ENCODE results near the gene EGFR.

The EGFR gene

DNA sequence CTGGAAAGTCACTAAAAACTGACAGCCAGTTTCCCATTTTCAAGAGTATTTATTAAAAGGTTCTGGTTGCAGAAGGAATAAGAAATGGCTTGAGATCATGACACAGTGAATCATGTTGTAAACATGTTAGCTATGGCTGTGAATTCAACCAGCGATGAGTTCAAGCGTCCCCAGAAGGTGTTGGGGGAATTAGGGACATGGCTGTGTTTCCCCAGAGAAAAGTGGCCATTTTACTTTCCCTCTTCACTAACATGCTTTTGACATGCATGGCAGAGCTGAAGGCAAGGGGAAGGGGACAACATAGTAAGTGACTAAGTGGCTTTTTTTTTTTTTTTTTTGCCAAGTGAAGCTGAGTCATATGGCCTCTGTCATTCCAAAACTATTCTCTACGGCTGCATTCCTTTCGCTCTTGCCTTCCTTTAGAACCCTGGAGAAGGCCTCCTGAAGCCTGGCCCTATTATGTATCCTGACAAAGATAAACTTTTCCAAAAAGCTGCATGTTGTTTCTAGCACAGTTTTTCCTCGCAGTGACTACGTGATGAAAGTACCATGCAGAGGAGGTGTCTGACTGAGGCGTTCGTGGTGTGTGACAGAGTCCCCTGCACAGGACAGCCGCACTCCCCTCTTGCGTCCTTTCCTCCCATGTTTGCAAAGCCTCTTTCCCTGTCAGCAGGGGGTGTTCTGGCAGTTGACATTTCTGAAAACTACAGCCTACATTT lies 46.9 kb downstream of the EGFR start:
- no peak for DNase-seq

DNA sequence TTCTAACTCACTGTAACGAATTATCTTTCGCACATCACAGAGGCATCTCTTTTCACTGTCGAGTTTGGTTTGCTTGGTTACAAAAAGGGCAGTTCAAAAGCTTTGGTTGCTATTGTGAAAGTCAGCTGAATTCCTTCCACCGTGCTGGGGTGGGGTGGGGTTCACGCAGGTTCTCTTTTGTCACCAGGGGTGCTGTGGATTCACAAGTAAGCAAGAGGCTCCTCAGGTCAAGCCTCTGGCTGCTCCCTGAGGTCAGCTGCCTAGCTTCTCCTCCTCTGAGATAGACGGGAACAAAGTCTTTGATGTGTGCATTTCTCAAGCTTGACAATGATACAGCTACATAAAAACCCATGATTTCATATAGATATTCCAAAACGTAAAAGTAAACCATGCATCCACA lies 47.7 kb downstream of the EGFR start:
- no peak for DNase-seq

DNA sequence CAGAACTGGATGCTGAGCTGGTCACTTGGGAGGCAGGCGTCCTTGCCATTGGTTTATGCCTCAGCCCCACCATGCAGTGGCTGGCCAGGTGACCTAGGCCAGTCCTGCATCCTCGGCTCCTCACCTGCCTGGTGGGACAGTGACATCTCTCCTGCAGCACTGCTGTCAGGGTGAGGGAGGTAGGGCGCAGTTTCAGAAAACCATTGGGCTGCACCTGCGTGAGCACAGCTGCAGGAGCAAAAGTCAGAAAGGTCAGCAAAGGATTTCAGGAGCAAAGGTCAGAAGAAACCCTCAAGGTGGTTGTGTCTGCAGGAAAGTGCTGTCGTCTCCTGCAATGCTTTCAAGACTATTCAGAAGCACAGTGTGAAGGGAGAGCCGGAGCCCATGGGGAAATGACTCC lies 48.1 kb downstream of the EGFR start:
- no peak for DNase-seq

DNA sequence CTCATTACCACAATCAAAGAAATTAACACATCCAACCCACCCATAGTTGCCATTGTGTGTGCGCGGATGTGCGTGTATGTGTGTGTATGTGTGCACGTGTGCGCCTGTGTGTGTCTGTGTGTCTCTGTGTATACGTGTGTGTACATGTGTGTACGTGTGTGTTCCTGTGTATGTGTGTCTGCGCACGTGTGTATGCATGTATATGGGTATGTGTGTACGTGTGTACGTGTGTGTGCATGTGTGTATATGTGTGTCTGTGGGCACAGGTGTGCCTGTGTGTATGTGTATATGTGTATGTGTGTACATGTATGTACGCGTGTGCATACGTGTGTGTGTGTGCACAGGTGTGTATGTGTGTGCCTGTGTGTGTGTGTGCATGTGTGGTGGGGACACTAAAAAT lies 48.9 kb downstream of the EGFR start:
- DNase-seq, result no peak

DNA sequence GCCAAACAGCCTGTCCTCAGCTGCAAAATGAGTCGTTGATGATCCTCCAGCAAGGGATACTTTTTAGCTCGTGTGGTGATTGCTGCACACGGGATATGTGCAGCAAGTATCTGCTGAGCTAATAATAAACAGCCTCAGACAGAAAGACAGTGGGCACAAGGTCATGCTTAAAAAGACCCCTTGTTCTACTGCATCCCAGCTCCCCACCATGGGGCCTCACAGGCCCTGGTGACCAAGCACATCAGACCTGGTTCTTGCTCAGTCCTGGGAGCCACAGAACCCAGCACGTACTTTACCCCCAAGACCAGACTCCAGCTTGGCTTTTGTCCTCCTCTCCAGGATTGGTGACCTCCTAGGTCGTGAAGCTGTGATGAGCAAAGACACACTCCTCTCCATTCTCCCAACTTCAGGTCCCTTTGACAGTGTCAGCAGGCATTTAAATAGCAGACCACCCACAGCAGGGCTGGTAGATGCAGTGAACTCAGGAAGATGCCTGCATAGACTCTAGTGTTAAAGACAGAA lies 50.5 kb downstream of the EGFR start:
- no peak for DNase-seq

DNA sequence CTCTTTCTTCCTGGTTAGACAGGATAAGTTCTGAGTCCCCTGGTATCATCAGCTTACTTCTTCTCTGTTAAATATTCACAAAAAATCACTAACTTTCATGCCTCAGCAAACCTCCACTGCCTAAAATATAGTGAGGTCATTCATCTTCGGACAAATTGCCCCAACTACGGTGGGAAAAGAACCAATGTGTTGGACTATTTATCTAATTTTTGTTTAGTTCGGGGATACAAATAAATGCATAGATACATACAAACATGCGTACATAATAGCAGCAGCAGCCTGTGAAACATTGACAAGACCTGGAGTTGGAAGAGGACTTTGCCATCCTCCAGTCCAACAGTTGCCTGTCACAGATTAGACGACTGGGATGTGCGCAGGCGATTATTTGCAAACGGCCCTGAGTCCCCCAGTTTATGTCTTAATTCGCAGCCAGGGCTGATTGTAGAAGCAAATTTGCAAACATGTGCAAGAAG lies 51.5 kb downstream of the EGFR start:
- no peak for DNase-seq

DNA sequence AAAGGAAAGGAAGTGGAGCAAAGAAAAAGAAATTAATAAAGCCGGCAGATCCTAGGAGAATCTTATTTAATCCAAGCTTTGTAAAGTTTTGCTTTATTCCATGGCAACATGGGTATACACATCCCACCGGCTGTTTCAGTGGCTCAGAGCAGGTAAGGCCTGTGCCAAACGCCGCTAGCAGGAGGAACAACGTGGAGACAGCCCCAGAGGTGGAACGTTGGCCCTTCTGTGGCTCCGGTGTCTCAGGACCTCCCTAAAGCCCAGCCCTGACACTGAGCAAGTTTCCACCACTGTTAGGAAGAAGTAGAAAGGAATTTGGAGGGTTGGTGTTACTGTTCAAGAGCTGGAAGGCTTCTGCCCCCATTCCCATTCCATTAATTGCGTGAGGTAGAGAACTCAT lies 52.0 kb downstream of the EGFR start:
- DNase-seq, result no peak

DNA sequence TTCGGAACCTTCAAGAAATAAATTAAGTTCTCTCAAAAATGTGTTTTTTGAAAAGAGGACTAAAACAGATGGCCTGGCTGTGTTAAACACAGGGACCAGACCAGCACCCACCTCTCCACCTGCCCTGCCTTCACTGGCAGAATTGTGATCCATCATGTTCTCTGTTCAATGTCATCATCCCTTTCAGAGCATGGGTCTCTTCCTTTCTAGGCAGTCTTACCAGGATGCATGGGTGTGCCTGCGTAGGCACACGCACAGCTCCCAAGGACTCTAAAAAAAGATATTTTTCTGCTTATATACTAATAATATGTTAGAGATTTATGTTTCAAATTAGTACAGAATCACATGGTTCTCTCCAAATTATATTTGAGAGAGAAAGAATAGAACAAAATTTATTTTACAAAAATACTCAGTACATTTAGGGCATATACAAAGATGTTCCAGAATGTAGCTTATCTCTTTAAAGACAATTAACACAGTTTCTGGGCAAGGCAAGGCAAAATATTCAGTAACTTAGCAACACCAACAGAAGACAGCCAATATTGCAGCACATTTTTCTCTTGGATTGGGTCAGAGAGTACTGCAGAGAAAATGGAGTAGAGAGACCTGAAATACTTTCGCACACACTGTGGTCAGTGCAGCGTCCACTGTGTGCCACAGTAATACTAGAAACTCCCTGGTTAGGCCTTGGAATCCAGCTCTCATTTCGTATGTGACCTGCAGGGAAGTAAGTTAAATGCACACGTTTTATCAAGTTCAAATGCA lies 52.8 kb downstream of the EGFR start:
- no peak for DNase-seq

DNA sequence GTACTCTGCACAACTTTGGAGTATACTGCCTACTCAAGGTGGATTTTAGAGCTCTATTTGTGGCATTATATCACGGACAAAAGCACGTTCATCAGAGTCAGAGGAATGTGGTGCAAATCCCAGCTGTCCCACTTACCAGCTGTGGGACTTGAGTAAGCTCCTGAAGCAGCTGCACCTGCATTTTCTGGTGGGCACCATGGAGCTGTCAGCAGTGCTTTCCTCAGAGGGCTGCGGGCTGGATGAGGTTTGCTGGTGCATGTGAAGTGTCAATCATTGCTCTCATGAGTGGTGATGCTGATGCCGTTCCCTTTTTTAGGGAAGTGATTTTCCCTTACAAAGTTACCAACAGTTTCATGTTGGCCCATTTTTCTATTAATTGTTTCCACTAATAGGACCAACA lies 53.4 kb downstream of the EGFR start:
- DNase-seq, result no peak

DNA sequence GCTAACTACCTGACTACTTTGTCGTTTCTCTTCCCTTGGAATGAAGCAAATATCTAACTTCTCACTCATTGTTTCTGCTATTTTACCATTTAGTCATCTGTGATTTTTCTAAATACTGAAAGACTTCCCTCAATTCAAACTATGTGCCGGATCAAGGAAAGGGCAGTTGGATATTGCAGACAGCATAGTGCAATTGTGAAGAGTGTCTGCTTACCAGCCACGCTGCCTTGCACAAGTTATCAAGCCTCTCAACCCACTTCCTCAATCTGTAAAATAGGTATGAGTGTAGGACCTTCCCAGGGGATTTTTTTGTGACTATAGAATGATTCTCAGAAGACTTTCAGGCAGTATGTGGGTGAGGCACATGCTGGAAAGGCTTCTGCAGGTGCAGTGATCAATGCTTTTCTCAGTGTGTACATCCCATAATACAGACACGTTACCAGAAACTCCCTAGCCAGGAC lies 54.3 kb downstream of the EGFR start:
- DNase-seq, result no peak

DNA sequence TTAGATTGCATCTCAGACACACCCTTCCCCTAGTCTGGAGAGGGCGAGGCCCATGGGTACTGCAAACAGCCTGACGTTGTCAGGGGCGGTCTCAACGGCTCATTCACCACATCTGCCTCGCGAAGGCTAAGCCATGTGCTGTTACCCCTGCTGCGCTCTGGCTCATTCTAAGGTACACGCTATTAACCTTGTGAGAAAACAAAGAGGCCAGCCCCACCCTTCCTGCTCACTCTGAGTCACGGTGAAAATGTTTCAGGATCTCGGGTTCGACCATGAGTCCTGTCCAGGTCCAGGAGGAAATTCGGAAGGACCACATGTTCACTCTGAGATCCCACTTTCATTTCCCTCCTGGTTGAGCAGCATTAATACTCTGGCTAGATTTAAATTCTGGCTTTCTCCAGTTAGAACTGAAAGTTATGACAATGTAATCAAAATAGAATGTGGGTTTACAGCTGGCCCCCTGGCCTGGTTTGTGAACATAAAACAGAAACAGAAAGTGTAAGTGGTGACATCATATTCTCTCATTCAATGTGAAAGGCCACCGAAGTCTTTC lies 55.2 kb downstream of the EGFR start:
- peak; percentile 13 to 21 for DNase-seq

DNA sequence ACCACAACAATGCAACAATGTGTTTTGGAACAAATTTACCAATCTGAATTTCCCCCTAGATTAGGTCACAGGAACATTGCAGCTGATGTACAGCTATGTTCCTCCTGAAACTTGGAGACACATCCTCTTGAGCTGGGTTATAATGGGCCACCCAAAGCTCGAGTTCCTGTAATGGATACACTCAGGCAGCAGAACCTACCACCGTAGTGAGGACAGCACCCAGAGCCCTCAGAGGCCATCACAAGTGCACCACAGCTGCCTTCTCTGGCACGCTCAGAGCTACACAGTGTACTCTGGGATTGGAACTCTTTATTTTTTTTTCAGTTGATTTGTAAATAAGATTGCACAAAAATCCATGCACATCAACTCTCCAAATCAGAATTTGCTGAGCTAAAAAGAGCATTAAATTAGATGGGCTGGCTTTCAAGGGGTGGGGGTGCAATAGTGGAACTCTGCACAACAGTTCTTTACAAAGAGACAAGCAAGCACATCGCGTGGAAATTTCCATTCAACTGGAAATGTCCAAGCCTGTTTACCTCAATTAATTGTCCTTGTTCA lies 56.7 kb downstream of the EGFR start:
- DNase-seq, result no peak

DNA sequence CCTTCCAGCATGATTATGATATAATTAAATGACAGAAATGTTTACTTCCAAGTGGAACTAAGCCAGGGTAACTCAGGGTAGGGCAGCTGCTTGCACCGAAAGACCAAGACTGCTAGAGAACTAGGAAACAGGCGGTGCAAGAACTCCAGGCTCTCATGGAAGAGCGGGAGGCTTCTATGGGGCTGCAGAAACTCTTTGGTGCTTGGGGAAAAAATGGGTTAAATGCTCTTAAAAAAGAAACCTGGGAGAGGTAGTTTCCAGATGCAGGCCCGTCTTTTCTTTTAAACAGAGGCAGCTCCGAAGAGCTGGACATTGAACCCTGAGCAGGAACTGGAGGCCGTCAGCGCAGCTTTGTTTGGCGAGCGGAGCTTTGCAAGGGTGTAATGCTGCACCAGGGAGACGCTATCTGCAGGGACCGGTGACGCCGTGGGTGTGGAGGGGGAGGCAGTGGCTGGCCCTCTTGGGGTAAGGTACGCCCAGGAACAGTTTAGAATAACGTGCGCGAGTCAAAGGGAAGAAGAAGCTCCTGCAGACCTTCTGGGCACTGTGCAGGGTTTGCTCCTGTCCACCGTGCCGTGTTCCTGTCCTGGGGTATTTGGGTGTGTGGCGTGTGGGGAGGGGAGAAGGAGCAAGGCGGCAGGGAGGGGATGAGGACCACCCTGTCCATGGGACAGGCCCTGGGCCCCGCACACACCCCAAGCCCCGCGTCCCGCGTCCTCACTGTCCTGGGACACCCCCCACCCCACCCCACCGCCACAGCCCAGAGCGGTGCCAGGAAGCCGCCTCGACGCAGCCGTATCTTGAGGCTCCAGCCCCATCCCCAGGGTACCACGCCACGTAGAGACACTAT lies 59.0 kb downstream of the EGFR start:
- no peak for DNase-seq

DNA sequence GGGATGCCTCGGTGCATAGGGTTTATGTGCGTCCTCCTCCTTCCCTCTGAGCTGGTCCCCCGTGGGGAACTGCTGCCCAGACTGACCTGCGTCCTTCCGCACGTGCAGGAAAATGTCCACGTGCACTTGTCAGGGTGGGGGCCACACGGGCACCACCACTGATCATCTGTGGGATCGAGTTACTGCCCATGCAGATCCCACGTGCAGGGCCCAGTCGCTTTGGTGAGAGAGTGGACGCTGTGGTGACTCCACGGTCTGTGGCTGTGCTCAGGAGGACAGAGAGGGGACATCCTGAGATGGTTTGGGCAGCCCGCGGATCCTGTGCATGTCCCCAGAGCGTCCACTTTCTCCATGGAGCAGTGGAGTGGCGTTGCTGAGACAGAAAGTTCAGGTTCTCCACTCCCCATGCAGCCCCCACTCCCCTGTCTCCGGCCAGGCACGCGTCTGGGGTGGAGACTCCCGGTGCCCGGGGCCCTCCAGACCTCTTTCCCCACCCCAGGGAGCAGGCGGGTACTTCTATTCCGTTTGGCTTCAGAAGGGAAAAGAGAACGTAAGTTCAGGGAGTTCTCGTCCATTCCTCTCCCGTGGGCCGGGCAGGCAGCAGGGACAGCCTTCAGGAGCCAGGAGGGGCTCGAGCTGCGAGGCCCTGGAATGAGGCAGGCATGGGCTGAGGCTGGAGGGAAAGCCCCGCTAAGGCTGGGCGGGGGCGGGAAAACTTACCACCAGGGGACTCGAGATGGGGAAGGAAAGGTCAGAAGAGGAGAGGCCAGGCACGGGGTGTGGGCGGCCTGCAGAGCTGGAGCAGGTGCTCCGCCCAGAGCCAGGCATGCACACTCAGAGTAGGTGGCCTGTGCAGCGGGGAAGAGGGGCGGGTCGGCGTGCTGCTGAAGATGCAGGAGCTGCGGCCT lies 59.9 kb downstream of the EGFR start:
- DNase-seq, result no peak

DNA sequence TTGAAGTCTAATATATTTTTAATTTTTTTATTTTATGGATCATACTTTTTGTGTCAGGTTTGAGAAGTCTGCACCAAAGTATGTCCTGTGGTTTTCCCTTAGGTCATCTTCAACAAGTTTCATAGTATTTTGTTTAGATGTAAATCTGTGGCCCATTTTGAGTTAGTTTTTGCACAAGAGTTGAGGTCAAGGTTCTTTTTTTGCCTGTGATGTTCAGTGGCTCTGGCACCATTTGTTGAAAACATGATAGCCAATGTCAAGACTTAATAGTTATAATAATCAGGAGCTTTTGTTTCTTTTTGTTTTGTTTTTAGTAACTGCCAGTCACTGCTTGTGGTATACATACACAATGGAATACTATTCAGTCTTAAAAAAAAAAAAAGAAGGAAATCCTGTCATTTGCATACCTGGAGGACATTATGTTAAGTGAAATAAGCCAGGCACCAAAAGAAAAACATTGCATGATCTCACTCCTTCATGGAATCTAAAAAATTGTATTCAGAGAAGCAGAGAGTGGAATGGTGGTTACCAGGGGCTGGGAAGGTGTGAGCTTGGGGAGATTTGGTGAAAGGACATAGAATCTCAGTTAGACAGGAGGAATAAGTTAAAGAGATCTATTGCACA lies 61.3 kb downstream of the EGFR start:
- DNase-seq, result no peak

DNA sequence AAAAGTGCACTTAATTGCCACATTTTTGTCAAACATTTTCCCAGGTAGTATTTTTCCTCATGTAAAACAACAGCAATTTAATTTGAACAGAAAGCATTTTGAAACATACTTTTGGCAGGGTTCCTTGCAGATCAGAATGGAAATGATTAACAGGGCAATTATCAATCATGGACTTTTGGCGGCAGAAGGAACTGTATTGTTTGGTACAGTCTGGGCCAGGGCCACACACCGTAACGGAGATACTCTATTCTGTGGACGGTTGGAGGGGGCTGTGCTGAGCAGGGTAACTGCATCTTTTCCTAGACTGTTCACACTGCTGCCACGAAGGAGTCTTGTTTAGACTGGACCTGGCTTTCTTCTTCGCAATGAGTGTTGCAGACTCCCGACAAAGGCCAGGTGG lies 62.3 kb downstream of the EGFR start:
- DNase-seq, result no peak

DNA sequence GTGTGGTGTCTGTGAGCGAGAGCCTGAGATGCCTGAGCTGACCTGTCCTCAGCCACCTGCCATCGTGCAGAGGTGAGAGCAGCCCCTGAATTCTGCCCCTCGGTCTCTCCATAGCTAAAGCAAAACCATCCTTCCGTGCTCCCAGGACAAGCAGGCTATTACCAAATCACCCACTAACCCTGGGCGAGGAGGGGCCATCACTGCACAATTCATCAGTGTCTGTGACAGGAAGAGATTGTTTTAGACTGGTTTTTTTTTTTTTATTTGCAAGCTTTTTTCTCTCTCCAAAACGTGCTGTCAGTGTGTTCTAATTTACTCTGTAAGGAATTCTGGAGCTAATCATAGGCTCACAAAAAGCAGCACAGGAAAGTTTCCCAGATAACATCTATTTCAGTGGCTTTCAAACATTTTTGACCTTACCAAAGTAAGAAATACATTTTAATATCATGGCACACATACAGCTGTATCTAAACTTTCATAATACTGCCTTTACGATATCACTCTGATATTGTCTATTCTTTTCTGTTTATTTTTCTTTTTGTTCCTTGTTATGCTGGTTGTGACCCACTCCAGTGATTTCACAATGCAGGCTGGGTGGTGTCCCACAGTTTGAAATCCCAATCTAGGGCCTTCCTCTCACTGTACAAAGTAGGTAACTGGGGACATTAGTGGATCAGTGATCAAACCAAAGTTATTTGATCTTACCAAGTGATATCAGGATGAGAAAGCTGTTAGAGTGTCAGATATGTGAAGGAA lies 62.8 kb downstream of the EGFR start:
- DNase-seq, result no peak

DNA sequence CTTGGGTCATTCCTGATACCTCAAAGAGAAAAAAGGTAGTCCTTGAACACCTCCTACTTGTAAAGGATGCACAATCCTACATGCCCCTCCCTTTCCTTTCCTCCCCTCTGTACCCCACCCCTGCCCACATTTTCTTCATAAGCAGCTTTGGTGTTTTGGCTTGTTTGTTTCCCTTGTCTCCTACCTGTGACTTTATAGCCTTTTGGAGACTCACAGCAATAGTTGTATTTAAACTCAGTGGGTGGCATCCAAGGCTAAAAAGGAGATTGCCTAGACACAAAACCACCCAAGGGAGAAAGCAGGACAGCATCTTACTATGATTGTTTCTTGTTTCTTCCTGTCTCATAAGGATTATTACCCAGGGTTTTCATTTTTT lies 63.4 kb downstream of the EGFR start:
- no peak for DNase-seq

DNA sequence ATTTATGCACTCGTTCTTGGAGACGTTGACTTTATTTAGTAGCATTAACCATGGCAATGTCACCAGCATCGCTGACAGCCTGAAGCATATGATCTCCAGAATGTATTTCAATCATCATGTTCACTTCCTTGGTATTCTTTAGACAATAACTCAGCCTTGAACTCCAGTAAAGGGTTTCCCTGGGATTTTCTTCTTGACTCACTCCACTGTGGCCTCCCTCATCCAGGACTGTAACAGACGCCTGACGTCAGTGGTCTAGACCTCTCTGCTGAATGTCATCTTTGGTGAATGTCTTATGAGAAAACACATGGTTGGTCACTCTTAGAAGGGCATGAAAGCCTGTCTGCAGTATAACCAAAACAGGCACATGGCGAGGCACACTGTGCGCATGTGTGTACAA lies 64.4 kb downstream of the EGFR start:
- DNase-seq, result no peak

DNA sequence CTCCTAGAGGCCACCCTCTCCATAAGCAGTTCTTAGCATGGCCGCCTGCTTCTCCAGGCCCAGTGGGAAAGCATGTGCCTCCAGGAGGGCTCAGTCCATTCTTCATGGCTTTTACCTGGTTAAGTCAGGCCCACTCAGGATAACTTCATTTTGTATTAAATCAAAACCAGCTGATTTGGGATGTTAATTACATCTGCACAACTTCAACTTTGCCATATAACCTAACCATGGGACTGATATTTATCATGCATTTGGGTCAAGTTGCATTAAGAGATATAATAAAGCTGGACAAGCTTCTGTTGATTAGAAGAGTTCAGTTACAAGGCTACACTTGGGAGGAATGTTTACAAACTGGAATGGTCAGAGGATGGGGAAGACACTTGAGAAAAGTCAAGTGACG lies 65.5 kb downstream of the EGFR start:
- DNase-seq, result no peak

All from activated CD4-positive, alpha-beta T cell treated with anti-CD3 and anti-CD28 coated beads, Interleukin-2, amount 50 U/mL, for 48 hours (primary cell).